ENCODE results near the gene KRT75.

Gene KRT75

GRCh38 chr12:52439420-52439819, 5.2 kb upstream of the KRT75 start:
- no peak for DNase-seq

GRCh38 chr12:52438305-52439301, 4.4 kb upstream of the KRT75 start:
- no peak for DNase-seq

DNA sequence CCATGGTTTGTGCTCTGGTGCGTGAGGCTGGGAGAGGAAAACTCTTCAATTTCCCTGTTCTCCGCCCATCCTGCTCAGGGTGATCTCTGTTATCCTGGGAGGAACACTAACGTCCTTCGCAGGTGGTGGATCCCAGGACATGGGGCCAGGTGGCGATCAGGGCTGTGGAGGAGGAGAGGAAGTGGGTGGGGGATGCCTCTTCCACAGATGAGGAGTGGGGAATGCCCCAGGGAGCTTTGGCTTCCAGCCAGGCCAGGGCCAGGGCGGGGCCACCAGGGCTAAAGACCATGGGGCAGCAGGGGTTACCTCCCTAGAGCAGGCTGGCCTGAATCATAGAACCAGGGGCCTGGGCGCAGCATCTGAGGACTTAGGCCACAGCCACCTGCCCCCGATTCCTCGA, 3.3 kb upstream of the KRT75 start:
- DNase-seq = no peak

DNA sequence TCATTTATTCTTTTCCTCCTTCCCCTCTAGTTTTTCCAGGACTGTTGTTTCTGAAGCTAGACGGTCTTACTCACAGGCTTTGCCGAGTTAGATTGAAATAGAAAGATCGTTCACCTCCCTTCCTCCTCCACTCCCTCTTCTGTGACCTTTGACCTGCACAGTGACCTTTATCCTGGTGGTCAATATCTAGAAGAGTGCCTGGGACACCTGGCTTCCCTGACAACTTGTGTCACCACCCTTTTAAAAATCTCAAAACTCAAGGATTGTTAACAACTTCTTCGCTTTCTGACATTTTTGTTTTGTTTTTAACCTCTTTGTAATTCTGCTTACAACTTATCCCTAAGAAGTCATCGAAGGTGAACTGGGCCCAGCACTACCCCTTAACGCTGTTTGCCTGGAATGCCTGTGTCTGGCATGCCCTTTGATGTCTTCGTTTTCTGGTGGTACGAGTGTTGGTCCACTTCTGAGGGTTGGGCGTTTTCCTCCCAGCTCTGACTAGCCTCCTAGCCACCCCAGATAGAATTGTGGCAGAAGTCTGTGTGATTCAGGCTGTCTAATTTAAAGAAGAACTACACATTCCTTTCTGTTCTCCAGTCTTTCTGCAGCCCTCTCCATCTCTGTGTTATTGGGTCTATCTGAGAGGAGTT, 2.8 kb upstream of the KRT75 start:
- no peak for DNase-seq

- DNase-seq = no peak
Observed at GRCh38 chr12:52436000-52436827, 2.0 kb upstream of the KRT75 start.

DNA sequence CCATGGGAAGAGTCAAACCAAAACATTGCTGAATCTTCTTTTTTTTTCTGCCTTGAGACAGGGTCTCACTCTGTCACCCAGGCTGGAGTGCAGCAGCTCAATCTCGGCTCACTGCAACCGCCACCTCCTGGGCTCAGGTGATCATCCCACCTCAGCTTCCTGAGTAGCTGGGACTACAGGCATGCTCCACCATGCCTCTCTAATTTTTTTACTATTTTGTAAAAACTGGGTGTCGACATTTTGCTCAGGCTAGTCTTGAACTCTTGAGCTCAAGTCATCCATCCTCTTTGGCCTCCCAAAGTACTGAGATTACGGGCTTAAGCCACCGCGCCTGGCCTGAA, 1.5 kb upstream of the KRT75 start:
- DNase-seq = no peak

DNA sequence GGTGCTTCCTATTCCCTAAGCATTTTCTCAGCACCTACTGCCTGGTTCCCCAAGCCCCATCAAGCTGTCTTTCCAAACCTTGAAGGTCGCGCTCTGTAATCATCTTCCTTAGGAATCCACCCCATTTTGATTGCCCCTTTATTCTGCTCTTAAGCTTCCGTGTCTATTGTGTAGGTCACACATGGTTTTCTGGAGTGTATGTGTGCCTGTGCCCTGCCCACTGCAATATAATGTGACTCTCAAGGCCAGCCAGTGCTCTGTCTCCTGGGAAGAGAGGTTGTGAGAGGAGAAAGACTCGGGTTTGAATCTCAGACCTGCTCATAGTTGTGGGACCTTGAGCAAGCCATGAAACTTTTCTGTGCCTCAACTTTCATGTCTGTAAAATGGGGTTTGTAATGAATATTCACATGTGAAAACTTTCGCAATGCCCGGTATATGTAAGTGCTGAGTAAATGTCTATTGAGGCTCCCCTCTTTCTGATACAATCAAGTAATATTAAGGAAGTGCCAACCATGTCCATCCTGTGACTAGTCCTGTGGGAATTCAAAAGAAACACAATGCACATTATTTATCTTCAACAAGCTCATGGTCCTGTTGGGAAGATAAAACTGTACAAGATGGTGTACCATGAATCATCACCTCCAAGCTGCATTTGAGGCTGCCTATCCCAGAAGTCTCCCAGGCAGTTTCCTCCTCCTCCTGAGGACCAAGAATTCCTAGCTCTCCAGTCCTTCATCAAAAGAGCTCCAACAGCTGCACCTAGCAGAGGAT, 774 bp upstream of the KRT75 start:
- DNase-seq = no peak

DNA sequence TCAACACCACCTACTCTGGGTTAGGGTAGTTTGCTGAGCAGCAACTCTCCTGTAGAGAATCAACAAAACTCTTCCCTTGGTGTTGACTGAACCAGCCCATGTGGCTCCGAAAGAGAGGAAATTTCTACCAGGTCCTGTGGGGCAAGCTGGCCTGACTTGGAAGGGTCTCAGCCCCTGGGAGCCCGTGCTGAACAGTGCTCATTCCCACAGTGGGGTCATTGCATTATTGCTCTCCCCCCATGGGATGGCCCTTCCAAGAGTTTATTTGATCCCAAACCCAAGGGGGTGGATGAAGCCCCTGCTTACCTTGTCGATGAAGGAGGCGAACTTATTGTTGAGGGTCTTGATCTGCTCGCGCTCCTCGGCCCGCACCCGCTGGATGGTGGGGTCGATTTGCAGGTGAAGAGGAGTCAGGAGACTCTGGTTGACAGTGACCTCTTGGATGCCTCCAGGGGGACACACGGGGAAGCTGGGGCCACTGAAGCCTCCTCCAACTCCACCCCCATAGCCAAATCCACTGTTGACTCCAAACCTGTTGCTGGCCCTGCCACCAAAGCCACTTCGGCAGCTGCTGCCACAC, 580 bp downstream of the KRT75 start:
- no peak for DNase-seq

DNA sequence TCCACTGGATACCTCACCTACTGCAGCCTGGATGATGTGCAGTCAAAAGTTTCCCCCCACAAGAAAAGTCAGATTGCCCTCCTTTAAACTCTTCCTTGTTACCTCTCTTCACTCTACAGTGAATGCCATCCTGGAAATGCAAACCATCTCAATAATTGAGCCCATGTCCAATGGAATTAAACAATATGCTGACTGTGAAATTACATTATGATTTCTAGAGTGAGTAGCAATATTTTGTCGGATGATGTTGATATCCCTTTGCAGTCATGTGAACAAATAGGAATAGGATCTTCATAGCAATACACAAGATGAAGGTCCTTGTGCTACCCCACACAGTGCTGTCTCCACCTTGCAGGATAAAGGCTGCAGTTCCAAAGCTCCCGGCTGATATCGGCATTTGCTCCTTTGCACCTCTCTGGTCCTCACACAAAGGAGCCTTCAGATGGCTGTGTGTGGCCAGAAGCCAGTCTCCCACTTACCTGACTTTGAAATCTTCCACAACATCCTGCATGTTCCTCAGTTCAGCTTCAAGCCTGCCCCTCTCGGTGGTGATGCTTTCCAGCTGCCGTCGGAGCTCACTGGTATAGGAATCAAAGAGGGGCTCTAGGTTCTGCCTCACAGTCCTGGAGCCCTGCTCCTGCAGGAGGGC, 1.5 kb downstream of the KRT75 start:
- DNase-seq = no peak

- DNase-seq = no peak
Observed at GRCh38 chr12:52428121-52428520, 6.0 kb downstream of the KRT75 start.

- no peak for DNase-seq
Observed at GRCh38 chr12:52427083-52427482, 7.1 kb downstream of the KRT75 start.

- DNase-seq = no peak
Observed at GRCh38 chr12:52426034-52426433, 8.1 kb downstream of the KRT75 start.

GRCh38 chr12:52425466-52425865, 8.7 kb downstream of the KRT75 start:
- no peak for DNase-seq

DNA sequence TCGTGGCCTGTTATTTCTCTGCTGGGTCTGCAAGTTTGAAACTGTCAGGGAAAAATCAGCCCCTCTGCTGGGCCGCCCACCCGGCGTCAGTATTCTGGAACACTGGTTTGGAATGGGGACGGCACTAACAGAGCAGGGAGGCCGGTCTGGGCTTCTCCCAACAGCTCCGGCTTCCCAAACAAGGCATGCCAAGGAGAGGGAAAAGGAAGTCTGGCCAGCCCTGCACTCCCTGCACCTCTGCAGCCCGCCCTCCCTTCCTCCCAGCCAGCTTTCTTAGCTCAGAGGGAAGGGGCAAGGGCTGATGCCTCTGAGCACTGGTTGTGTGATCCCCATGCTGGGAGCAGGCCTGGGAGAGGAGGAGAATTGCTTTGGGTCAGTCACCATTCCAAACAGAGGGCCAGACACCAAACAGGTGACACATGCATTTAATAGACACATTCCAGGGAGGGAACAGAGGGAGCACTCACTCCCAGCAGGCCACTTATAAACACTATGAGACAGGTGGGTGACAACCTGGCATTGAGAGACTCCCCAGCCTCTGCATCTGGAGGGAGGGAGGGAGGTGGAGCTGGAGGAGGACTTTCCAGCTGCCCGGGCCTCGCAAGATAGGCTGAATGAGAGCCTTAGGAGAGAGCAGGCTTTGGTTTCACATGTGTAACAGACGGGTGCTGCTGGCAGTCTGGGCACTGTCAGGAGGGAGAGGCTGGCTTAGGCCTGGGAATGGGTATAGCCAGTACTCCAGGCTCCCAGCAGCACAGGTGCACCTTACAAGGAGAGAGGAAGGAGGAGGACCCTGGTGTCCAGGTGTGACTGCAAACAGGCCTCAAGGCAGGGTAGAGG, 10.3 kb downstream of the KRT75 start:
- no peak for DNase-seq

DNA sequence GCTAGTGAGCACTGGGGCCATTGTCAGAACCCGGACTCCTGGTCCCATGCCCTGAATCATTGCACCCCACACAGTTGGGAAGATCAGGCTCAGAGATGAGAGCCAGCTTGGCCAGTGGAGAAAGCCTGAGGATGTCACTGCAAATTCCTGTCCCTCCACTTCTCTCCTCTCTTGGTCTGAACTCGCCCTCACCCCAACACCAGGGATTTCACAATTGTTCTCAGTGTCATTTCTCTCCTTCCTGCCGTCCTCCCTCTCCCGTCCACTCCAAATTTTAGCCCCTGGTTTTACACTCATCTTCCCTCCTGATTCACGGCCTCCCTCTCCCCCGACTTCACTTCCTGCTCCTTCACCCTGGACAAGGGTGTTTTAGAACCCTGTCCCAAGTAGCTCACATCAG, 11.1 kb downstream of the KRT75 start:
- DNase-seq = no peak

DNA sequence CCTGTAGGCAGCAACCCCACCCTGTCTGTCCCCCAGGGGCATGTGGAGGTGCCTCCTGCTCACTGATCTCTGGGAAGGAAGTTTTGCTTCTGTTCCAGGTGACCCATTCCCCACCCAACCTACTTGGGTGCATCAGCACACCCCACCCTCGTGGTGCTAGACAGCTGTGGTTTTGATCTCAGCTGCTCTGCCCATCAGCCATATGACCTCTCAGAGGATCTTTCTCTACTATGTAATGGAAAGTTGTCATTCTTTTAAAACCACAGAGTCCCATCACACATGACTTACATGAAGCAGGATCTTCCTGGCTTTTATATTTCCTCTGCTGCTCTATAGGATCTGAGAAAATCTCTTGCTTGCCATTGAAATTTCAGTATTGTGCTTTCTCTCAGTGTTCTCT, 14.5 kb downstream of the KRT75 start:
- no peak for DNase-seq

- DNase-seq = no peak
Observed at GRCh38 chr12:52418576-52419110, 15.5 kb downstream of the KRT75 start.

- DNase-seq = no peak
Observed at GRCh38 chr12:52417740-52418139, 16.4 kb downstream of the KRT75 start.

GRCh38 chr12:52416795-52417194, 17.4 kb downstream of the KRT75 start:
- DNase-seq = no peak
